CD4-positive, alpha-beta T cell treated with Interleukin-15 for 1 hour (primary cell): ENCODE measurements around the gene SPACA1.

ENCODE experiments used
- DNase-seq: peaks from one replicate; pipeline ENCODE4 v3.0.0-alpha.2; 2020

The SPACA1 gene

DNA sequence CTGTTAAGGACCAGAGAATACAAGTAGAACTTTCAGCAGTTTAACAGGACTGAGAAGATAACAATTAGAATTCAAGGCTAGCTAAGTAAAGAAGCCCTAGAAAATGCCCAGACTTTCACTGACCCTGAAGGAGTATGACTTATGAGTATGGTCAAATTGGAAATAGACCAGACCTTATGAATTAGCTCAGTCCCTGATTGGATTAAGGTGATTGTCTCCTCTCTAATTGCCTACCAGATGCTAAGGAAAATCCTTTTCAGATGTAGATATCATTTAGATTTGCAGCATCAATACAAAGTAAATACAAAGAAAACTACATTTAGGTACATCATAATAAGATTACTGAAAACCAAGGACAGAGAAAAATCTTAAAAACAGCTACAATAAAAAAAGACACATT is 59.6 kb downstream of the SPACA1 start:
- no peak for DNase-seq

- DNase-seq, result no peak
Observed at GRCh38 chr6:88111991-88112390, 64.3 kb downstream of the SPACA1 start.

- no peak for DNase-seq
Observed at GRCh38 chr6:88114838-88115237, 67.2 kb downstream of the SPACA1 start.

DNA sequence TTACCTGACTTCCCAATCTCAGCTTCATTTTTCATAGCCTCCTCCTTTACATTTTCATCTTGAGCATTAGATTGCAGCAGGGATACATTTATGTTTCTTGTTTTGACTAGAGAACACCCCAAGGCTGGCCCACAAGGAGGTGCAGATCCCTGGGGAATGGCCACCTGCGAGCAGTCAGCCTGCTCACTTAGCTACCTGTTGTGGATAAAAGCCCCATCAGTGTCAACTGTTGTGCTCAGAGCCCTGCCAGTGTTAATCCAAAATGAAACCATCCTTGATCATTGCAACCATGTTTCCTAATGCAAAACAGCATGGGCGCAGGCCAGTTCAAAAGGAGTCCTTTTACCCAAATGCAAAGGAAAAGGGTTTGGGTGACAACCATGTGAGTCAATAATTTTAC is 67.7 kb downstream of the SPACA1 start:
- no peak for DNase-seq

DNA sequence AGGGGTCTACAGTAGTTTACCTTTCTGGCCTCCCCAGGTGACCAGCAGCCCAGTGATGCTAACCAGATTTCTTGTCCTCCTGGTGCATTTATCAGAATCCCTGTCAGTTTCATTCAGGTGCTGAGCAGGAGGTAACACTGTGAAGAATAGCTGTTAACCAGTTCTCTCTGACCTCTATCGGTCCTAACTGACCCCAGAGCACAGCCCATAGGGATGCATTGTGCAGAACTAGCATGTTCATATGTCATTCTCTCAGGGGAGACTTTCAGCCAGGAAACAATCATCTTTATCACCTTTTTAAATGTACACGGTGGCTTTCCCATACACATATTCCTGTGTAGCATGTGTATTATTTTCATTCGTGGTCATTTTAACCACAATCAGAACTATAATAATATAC is 68.6 kb downstream of the SPACA1 start:
- no peak for DNase-seq
